ENCODE results near the gene ALOX15B. TPM values are rescaled to one million over a fixed set of nuclear protein-coding genes. Genes with fewer than 3 reads are reported as not detected.
"Not testable (repeated sequence)": the region's sequence is repeated elsewhere in the genome, so short reads cannot be mapped to it uniquely, and the experiment has no call there.

Gene ALOX15B
- total RNA-seq, 8 experiments from 2014 or later, result 0.04 to 0.15 (median 0.14) TPM; not detected in 4

DNA sequence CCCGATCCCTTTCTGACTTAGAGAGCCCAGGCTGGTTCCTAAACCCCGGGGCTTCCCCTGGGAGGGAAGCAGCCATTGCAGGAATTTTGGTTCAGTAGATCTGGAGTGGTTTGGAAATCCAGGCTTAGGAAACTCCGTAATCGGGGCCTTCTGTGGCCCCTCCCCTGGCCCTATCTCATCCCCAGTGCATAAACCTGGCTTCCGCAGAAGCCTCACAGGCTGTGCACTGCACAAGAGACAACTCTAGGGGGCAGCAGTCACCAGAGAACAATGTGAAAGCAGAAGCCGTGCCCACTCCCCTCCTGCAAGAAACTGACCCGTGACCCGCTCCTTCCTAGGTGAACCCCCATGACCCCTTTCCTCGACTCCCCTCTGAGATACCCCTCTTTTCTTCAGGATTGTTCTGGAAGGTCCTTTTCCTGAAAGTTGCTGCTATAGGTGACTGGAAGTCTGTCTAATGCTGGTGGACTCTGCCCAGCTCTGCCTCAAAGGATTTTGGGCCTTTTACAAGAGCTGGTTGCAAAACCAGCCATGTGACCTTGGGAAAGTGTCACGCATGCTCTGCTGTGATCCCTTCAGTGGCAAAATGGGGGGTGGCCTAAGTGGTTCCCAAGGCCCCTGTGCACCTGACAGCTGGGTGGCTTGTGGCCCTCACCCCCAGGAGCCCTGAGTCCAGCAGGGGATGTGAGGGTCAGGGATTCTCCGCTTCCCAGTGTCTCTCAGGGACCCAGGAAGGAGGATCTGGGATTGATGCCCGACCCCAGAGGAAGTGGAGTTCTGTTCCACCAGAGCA is 22.0 kb upstream of the ALOX15B start:
- Histone ChIP-seq H3K4me3 (peak overlapping the region in 1 of 5 donors; percentile 16), H3K27ac (no peak overlapping the region), H3K4me1 (replicated peaks in 1 of 2) (peaks cover 2 to 4% of the 10 kb centered on the region in 2 donors)
- ATAC-seq (replicated peaks in 6 of 8), result peak; percentile 17 to 82 (median 41)
- 0 to 86% (median 40%) methylated on average over 1 to 6 of the region's 12 CpGs; no CpG with 5 or more reads in 5 of the 10 experiments for WGBS, 10 experiments
- in situ Hi-C loops (cut with MboI; ENCODE audit: low pct_unique_long_range_greater_than_20kb in 2 of 9, low sequenced_read_pairs in 9 of 9, unreplicated experiment in 9 of 9), result no loop called here

DNA sequence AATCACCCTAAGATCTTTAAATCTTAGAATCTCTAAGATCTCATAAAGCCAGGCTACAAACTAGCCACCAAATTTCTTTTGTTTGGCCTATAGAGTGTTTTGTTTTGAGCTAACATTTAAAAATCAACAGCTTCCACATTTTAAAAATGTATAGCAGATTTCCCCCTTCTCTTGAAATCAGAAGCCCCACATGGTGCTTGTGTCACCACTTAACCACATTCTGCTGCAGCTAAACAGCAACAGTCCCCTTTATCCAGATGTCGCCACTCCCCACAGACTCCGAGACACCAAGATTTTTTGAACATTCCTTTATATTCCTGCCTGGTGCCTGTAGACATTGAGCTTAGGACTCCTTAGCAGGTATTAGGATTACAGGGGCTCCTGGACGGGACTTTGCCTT is 20.4 kb upstream of the ALOX15B start:
- WGBS, 10 experiments, result 17 to 83% (median 67%) methylated on average over 1 to 3 of the region's 3 CpGs; no CpG with 5 or more reads in 1 of the 10 experiments
- in situ Hi-C loops (cut with MboI; ENCODE audit: low pct_unique_long_range_greater_than_20kb in 2 of 9, low sequenced_read_pairs in 9 of 9, unreplicated experiment in 9 of 9), result no loop called here
- H3K27ac ChIP-seq, result no peak overlapping the region
- no peak overlapping the region for H3K4me3 ChIP-seq
- H3K4me1 ChIP-seq (replicated peaks in 1 of 2), result peaks cover 2 to 4% of the 10 kb centered on the region in 2 donors
- no peak for ATAC-seq (replicated peaks in 6 of 8)

DNA sequence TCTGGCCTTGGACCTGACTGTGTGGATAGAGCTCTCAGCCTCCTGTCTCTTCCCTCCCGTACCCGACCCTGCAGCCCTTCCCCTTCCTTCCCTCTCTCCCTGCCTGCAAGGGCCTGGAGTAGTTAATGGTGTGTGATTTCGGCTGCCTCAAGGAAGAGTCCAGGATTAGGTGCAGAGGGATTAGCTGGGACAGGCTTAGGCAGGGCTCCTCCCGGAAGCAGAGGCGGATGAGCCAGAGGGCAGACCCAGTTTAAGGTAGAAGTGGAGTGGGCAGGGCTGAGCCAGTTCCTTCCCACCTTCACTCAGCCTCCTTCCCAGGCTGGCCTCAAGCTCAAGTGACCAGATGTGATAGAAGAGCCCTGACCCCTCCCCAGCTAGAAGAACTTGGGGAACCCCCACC is 19.7 kb upstream of the ALOX15B start:
- in situ Hi-C loops (cut with MboI; ENCODE audit: low pct_unique_long_range_greater_than_20kb in 2 of 9, low sequenced_read_pairs in 9 of 9, unreplicated experiment in 9 of 9), result no loop called here
- Histone ChIP-seq H3K4me3 (no peak overlapping the region), H3K27ac (no peak overlapping the region), H3K4me1 (replicated peaks in 1 of 2) (peaks cover 2 to 4% of the 10 kb centered on the region in 2 donors)
- peak in 3 of 8 experiments; percentile 11 to 38 (median 29) for ATAC-seq (replicated peaks in 6 of 8)
- 33 to 83% (median 66%) methylated on average over 1 to 3 of the region's 5 CpGs; no CpG with 5 or more reads in 6 of the 10 experiments for WGBS, 10 experiments

DNA sequence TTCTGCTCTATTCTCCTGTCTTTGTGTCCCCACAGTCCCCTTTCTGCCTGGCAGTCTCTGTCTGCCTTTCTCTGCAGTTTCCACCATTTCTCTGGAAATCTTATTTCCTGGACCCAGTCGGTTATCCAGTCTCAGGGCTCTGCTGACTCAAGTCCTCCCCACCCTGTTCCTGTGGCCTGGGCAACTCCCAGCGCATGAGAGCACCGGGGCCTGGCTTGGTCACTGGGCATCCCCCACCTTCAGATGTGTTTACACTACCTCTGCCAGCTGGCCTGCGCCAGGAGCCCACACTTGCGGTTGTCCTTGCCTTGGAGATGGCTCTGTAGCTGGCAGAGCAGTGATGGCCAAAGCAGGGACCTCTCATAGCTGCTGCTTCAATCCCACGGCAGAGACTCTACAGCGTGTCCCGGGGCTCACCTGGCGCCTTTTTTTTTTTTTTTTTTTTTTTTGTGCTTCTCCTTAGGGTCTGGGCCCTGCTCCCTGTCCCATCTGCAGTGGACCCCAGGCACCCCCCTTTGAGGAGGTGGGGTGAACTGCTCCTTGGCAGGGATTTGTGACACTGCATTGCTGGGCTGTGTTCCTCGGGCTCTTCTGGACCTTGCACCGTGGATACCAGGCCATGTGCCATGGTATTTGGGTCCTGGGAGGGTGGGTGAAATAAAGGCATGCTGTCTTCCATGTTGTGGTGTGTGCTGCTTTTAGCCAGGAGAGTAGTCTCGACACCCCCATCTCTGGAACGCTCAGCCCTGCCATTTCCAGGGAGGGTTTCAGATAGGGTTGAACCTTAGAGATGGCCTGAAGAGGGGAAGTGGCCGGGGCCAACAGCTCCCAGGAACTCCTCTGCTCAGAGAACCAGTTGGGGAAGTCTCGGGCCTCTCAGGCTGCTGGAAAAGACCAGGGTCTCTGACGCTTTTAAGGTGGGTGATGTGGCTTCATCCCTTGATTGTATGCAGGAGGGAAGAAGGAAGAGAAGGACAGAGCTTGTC is 18.9 kb upstream of the ALOX15B start:
- peak in 3 of 8 experiments; percentile 49 to 65 (median 58) for ATAC-seq (replicated peaks in 6 of 8)
- in situ Hi-C loops (cut with MboI; ENCODE audit: low pct_unique_long_range_greater_than_20kb in 2 of 9, low sequenced_read_pairs in 9 of 9, unreplicated experiment in 9 of 9), result no loop called here

DNA sequence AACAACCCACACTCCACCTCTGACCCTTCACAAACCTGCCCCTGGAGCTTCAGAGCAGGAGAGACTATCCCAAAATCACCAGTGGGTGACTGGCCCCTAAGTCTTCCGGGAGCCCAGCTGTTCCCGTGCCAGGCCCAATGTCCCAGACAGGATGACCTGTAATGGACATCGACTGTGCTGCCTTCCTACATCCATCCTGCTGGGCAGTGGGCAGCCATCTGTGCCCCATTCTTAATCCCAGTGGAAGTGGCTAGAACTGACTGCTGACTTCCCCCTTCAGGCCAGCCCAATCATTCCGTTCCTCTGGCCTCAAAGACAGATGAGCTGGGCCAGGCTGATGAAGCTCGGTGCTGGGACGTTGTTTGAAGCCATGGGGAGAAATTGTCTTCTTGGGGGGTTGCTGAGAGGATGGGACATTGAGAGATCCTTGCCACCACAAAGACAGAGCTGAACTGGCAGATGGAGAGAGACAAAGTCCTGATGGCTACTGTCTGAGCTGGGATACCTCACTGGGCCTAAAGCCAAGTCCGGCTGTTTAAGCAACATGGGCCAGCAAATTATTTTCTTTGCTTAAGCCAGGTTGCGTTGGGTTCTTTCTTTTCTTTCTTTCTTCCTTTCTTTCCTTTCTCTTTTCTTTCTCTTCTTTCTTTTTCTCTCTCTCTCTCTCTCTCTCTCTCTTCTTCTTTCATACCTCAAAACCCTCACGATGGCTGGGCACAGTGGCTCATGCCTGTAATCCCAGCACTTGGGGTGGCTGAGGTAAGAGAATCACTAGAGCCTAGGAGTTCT is 17.9 kb upstream of the ALOX15B start:
- ATAC-seq (replicated peaks in 6 of 8), result no peak
- WGBS, 10 experiments, result 73 to 100% (median 82%) methylated on average over 3 to 7 of the region's 9 CpGs
- Histone ChIP-seq H3K4me3 (no peak overlapping the region), H3K4me1 (replicated peaks in 1 of 2) (peaks cover 2 to 3% of the 10 kb centered on the region in 2 donors), H3K27ac (no peak overlapping the region)
- in situ Hi-C loops (cut with MboI; ENCODE audit: low pct_unique_long_range_greater_than_20kb in 2 of 9, low sequenced_read_pairs in 9 of 9, unreplicated experiment in 9 of 9), result no loop called here

More for the DNA sequence above, 18.9 kb upstream of the ALOX15B start:
- H3K27ac ChIP-seq, result no peak overlapping the region
- H3K4me1 ChIP-seq (replicated peaks in 1 of 2), result peaks cover 2 to 4% of the 10 kb centered on the region in 2 donors
- WGBS, 10 experiments, result 48 to 89% (median 76%) methylated on average over 2 to 9 of the region's 16 CpGs; no CpG with 5 or more reads in 2 of the 10 experiments
- no peak overlapping the region for H3K4me3 ChIP-seq

DNA sequence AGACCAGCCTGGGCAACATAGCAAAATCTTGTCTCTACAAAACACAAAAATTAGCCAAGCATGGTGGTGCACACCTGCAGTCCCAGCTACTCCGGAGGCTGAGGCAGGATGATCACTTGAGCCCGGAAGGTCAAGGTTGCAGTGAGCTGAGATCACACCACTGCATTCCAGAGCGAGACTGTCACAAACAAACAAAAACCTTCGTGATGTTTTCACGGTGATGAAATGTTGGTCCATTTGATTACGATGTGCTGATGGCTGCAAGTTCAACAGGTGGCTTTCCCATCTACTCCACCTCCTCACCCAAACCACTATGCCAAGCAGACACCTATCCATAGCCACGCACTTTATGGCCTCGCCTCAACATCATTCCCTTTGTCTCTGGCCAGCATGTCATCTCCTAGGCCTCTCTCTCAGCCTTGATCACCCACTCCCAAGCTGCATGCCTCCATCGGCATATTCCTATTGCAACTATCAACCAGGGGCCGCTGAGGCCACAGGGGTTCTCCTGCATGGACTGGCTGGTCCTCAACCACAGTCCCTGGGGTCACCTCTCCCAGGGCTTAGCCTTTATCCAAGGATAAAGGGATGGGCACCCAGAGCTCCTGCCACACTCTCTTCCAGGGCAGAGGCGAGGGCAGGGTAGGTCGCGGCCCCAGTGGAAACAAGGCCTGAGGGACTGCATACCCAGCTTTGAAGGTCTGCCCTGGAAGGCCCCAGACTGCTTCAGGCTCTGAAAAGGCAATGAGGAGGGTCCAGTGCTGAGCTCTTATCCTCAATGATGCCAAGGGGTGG is 17.1 kb upstream of the ALOX15B start:
- ATAC-seq (replicated peaks in 6 of 8), result no peak
- in situ Hi-C loops (cut with MboI; ENCODE audit: low pct_unique_long_range_greater_than_20kb in 2 of 9, low sequenced_read_pairs in 9 of 9, unreplicated experiment in 9 of 9), result no loop called here
- Histone ChIP-seq H3K4me3 (no peak overlapping the region), H3K27ac (no peak overlapping the region), H3K4me1 (replicated peaks in 1 of 2) (no peaks in the 10 kb centered on the region)
- 70 to 100% (median 80%) methylated on average over 1 to 13 of the region's 13 CpGs; no CpG with 5 or more reads in 1 of the 10 experiments for WGBS, 10 experiments

DNA sequence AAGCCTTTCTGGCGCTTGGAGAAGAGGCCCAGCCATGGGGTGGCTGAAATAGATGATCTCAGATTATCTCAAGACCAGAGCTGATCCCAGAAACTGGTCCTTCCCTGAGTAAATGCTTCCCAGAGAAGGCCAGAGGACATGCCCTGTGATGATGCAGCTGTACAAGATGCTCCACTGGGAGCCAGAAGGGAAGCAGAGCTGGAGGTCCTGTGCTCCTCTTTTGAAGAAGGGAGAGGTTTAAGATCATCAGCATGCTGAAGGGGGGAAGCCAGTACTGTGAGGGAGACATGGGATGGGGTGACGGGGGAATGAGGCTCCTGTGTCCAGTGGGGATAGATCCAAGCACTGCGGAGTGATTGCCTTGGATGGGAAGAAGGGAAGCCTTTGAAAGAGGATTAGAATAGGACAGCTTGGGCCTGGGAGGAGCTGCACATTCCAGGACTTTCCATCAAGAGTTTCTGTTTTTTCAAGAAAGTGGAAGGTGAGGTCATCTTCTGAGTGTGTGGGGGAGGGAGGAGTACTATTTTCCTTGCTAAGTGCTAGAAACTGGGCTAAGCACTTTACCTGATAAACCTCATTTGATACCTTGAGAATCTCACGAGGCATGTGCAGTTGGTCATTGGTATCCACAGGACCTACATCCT is 16.4 kb upstream of the ALOX15B start:
- no peaks in the 10 kb centered on the region for H3K4me1 ChIP-seq (replicated peaks in 1 of 2)
- H3K4me3 ChIP-seq, result no peak overlapping the region
- no peak overlapping the region for H3K27ac ChIP-seq
- ATAC-seq (replicated peaks in 6 of 8), result peak in 3 of 8 experiments; percentile 16 to 69 (median 69)
- in situ Hi-C loops (cut with MboI; ENCODE audit: low pct_unique_long_range_greater_than_20kb in 2 of 9, low sequenced_read_pairs in 9 of 9, unreplicated experiment in 9 of 9), result no loop called here
- WGBS, 10 experiments, result 20 to 91% (median 60%) methylated on average over 1 to 2 of the region's 4 CpGs; no CpG with 5 or more reads in 3 of the 10 experiments

DNA sequence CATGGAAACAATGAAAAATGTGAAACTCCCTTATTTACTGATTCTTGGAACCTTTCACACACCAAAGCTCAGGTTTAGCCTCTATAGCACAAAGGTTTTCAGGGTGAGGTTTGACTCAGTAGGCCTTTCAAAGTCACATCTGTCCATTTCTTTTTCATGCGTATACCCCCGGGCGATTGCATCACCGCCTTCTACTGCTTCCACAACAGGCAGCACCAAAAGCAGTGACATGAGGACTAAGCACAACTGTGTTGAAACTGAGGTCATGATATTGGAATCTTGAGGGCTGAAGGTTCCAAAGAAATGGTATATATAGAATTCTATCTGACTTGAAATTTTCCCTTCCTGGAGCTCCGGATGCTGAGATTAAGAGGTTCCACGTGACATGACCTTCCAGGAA is 14.7 kb upstream of the ALOX15B start:
- in situ Hi-C loops (cut with MboI; ENCODE audit: low pct_unique_long_range_greater_than_20kb in 2 of 9, low sequenced_read_pairs in 9 of 9, unreplicated experiment in 9 of 9); H3K27ac ChIP-seq; H3K4me3 ChIP-seq; H3K4me1 ChIP-seq (replicated peaks in 1 of 2): not testable (repeated sequence)
- WGBS, 10 experiments, result 50 to 100% (median 92%) methylated on average over 1 to 4 of the region's 6 CpGs; no CpG with 5 or more reads in 3 of the 10 experiments
- peak in 2 of 8 experiments; percentile 10 to 14 for ATAC-seq (replicated peaks in 6 of 8)

DNA sequence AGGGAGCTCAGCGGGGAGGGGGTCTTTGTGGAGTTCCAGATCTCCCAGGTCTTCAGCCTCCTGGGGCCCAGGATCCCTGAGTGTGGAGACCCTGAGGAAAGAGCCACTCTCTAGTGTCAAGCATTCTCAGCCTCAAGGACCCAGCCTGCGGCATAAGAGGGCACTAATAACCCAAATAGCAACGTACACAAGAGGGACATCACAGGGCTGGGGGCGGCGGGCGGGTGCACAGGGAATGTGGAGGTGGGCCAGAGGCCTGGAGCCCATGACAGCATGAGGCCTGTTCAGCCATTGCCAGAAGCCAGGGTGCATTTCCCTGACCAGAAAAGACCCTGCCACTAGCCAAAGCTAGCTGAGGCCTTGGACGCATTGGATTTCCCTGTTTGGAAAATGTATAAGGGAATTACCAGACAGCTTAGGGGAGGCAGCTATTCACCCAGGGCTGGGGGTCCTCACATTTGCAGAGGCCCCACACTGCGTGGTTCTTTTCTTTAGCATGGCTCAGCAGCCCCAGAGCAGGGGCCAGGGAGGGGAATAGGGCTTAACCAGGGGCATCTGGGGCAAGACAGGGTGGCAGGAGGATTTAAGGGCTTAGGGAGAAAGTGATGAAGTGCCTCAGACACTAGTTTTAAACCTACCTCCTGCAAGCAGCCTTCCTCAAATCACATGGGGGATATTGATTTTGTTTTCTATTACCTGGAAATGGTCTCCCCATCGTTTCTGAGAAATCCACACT is 13.5 kb upstream of the ALOX15B start:
- 0 to 67% (median 50%) methylated on average over 1 to 3 of the region's 9 CpGs; no CpG with 5 or more reads in 5 of the 10 experiments for WGBS, 10 experiments
- in situ Hi-C loops (cut with MboI; ENCODE audit: low pct_unique_long_range_greater_than_20kb in 2 of 9, low sequenced_read_pairs in 9 of 9, unreplicated experiment in 9 of 9), result no loop called here
- Histone ChIP-seq H3K4me3 (no peak overlapping the region), H3K27ac (no peak overlapping the region), H3K4me1 (replicated peaks in 1 of 2) (no peaks in the 10 kb centered on the region)
- ATAC-seq (replicated peaks in 6 of 8), result no peak

DNA sequence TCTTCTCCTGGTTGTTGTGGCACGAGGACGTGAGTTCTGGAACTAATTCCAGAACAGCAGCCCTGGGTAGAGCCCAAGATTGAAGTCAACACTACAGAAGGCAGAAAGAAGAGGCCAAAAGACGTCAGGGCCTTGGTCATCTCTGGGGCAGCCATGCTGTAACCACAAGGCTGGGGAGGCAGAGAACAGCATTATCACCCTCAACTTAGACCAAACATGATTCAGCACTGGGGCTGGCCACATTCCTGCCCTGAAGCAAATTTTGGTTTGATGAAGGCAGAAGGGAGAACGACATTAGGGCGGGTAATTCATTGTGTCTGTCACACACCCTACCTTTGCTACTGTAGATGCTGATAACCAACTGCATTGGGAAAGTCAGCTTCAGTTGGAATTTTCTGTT is 9.7 kb upstream of the ALOX15B start:
- Histone ChIP-seq H3K4me3 (no peak overlapping the region), H3K27ac (no peak overlapping the region), H3K4me1 (replicated peaks in 1 of 2) (no peaks in the 10 kb centered on the region)
- WGBS, 10 experiments, result 18 to 70% (median 52%) methylated on average over 2 to 5 of the region's 5 CpGs; no CpG with 5 or more reads in 2 of the 10 experiments
- in situ Hi-C loops (cut with MboI; ENCODE audit: low pct_unique_long_range_greater_than_20kb in 2 of 9, low sequenced_read_pairs in 9 of 9, unreplicated experiment in 9 of 9), result no loop called here
- ATAC-seq (replicated peaks in 6 of 8), result peak in 2 of 8 experiments; percentile 87 to 88

DNA sequence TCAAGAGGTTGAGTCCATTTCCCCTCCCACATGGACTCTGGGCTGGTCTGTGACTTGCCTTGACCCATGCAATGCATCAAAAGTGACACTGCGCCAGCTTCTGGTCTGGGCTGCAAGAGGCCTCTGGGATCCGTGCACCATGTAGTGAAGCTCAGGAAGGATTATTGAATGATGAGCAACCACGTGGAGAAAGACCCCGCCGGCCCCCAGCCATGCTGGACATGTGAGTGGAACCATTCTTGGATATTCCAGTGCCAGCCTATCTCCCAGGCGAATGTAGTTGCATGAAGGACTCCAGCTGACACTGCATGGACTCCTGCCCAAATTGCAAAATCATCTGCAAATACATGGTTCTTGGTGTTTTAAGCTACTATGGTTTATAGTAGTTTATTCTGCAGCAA is 7.6 kb upstream of the ALOX15B start:
- Histone ChIP-seq H3K27ac (no peak overlapping the region), H3K4me1 (replicated peaks in 1 of 2) (no peaks in the 10 kb centered on the region), H3K4me3 (no peak overlapping the region)
- in situ Hi-C loops (cut with MboI; ENCODE audit: low pct_unique_long_range_greater_than_20kb in 2 of 9, low sequenced_read_pairs in 9 of 9, unreplicated experiment in 9 of 9), result no loop called here
- 50 to 100% (median 59%) methylated on average over 1 to 5 of the region's 6 CpGs; no CpG with 5 or more reads in 6 of the 10 experiments for WGBS, 10 experiments
- ATAC-seq (replicated peaks in 6 of 8), result no peak
